Gastrocnemius medialis (tissue), 4 donors: ENCODE results near the gene ERC2.

ENCODE experiments used
- CTCF ChIP-seq, 5 experiments: fragments of 450-650 bp in 3 of 5; fragments of 200-600 bp in 2 of 5; sonication (generic) in 2 of 5; IDR thresholded peaks in 4 of 5; conservative IDR thresholded peaks in 1 of 5; 1 replicate in 4 of 5; 2 replicates in 1 of 5; pipeline ENCODE4 v1.5.1; 2016 to 2019; ENCODE audit warnings: antibody characterized with exemption in 5 of 5, mild to moderate bottlenecking in 3 of 5, moderate library complexity in 3 of 5
- POLR2A ChIP-seq, 2 donors: fragments of 450-650 bp; IDR thresholded peaks; one replicate each; pipeline ENCODE4 v1.6.1; 2017; ENCODE audit warnings: antibody characterized with exemption in 2 of 2, mild to moderate bottlenecking in 2 of 2, moderate library complexity in 2 of 2

- no peak for TF ChIP-seq CTCF (IDR thresholded peaks at IDR 0.05 in 4 of 5, conservative IDR thresholded peaks at IDR 0.05 in 1 of 5)
- no peak for TF ChIP-seq POLR2A (IDR thresholded peaks at IDR 0.05)
Observed at GRCh38 chr3:56321383-56321782, 146.9 kb downstream of the ERC2 start.
